NCI-H345 (cell line): ENCODE results near the gene FBXO9.

ENCODE experiments used
- DNase-seq: peaks from one replicate; lab custom pipeline; 2025; lab: John Stamatoyannopoulos, UW

Gene FBXO9

DNA sequence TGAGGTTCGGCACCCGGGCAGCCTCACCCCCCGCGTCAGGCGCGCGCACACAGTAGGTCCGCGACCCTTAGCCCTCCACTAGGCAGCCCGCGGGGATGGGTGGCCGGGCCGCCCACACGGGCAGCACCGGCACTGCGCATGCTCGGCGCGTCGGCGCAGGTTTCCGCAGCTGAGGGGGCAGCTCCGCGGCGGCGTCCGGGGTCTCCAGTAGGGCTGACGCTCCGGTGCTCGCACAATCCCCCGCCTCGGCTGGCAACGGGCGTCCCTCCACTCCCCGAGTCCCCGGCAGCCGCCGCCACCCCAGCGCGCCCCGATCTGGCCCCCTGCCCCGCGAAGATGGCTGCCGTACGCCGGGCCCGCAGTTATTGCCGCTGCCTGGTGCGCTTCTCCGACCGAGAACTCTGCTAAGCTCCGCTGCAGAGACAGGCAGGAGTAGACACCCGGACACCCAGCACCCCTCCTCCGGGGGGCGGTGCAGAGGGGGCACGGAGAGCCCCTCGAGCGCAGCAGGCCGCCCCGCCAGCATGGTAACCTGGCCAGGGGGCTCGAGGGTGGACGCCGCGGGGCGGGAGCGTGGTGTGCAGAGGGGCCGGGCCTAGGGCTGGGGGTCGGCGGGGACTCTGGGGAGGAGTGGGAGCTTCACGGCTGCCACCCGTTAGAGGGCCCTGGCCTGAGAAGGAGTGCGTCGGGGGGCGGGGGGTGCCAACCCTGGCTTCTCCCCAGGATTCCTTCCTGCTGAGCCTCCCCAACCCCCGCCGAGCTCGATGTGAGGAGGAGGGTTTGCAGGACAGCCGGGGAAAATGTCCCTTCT lies at the start of gene FBXO9:
Gene FBXO9 (plus strand): TSS at position 139 of the 811 bp plus-strand sequence. CDS start 386 bp downstream, at position 525.
- DNase-seq: peak; percentile 66

DNA sequence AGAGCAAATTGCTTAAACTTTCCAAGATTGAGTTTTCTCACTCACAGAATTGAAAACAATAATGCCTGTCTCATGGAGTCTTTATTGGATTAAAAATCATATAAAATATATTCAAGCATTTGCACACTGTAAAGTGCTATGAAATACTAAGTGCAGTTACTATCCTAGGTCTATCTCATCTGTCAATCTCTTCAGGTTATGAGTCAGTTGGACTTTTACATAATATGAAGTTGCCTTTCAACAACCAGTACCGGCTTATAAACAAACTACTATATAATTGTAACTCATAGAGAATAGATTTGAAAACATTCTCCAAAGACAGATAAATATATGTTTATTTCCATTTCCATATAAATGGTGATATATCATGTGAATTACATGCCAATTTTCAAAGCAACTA lies 49.7 kb upstream of the FBXO9 start:
- no peak for DNase-seq

DNA sequence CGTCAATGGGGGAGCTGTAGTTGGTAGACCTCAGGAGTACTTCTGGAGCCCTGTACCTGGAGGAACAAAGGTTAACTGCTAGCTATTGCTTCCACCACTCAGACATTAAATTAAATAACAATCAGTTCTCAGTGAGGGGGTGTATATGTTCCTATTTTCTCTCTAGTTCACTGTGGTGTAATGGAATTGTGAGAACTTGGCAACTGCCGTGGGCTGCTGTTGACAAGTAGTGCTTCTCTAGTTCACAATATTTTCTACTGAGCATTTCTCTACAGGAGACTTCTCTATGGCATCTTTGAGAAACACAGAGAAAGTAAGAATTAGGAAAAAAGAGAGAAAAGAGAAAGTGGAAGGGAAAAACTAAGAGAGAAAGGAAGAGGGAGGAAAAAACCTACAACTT lies 46.8 kb upstream of the FBXO9 start:
- DNase-seq: no peak

DNA sequence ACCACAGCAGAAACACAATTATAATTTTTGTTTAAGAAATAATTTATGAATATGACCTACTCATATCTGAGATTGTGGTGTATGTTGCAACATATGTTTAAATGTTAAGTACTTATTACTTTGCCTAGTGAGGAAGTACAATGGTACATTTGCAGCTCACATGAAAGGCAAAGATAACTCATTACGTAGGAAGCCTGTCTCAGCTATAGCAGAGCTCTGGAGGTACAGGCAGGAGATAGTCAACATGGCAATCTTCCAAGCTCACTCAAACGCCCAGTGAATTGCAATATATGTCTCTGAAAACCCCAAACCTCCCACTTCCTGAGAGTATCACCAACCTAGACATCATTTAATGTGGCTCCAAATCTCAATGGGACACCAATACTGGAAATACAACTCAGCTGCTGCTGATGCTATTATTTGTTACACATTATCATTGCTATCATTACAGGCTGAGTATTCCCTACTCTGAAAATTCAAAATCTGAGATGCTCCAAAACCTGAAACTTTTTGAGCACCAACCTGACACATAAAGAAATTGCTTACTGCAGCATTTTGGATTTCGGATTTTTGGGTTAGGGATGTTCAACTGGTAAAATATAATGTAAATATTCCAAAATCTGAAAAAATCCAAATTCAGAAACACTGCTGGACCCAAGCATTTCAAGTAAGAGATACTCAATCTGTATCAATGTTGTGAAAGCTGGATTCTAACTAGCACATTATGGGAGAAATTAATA lies 45.0 kb upstream of the FBXO9 start:
- no peak for DNase-seq

DNA sequence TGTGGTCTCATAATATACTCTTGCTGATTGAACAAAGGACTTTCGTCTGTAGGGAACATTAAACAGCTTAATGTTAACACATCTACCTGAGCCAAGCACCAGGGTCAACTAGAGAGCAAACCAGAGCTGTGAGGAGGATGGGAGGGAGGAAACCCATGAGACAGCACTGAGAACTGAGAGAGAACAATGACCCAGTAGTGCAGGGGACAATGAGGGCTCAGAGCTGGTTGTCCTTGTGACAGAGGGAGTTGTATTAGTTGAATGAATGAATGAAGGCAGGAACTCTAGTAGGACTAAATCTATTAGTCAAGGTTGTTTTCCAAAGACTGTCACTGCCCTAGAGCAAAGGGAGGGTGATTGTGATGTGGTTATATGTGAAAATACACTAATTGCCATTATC lies 41.9 kb upstream of the FBXO9 start:
- no peak for DNase-seq

DNA sequence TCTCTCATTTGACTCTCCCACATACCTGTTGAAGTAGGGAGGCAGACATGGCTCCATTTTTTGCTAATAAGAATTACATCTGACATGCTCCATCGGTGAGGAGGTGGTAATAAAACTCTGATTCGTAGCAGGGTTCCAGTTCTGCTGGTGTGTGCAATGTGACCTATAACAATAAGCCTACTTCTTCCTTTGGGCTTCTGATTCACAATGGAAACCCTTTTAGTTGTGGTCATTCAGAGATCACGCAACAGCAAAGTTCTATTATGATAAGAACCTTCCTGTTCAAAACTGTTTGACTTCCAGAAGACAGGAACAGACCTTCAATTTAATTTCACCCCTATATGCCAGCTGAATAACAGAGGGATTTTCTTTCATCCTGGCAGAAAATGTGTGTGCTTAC lies 38.7 kb upstream of the FBXO9 start:
- no peak for DNase-seq

DNA sequence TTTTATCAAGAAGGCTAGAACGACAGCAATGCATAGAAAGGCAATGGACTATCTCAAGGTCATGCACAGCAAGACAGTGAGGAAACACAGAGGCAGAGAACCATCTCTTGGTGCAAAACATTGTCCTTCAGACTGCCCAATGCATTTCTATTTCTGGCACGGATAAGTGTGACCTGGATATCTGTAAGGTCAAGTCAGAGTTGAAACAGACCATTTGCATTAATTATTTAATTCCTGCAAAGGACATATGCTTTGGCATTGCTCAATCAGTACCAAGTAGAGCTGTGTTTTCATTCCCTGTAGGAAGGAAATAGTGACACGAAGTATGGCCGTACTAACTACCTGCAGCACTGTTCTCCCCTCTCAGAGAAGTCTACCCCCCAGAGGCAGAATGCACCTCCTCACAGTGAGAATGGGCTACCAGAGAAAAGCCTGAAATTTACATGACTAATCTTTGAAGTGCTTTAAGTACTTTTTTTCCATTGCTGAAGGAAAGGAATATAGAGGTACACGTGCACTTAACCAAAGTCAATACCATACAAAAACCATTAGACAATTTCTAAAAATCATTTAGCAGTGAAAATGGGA lies 38.0 kb upstream of the FBXO9 start:
- DNase-seq: no peak

DNA sequence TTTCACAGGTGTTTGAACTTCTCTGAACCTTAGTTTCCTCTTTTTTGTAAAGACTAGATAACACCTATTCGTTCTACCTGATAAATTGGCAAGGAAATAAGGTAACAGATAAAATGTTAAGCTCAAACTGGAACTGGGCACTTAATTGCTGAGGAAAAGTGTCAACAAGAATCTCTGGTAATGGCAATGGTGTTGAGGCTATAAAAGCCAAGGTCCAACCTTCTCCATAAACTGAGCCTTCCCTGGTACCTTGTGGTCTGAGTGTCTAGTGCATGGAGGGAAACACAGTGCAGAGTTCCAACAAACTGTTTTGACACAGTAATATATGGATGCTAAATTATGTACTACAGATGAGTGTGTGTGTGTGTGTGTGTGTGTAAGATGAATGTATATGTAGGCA lies 36.7 kb upstream of the FBXO9 start:
- no peak for DNase-seq

DNA sequence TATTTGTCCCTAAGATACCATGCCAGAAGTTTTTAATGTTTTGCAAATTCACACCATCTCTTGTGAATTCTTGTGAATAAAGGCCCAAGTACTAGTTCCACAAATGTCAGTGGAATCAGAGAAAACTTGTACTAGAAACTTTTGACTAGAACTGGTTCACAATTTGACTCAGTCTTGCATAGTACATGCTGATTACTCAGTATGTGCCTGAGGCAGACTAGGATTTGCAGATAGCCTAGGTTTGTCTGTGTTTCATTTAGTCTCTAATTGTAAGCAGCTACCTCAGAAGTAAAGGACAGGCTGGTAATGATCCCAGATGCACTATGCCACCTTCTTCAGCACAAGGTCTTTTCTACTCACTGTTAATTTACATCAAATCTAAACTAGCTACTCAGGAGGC lies 35.9 kb upstream of the FBXO9 start:
- DNase-seq: no peak

DNA sequence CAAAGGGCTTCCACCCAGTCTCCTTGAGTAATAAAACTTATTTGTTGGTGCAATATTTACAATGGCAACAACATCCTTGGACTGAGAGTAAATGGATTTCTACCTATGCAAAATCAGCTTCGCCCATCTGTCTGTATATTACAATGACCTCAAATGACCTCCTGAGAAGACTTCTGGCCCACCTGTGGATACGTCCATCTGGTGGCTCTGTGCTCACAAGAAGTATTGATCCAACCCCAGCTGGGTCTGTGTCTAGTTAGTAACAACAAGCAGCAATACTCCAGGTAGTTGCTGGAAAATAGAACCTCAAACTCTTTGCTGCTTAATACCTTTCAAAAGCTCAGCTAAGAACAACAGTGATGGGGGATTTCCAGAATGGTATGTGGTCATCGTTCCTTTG lies 35.4 kb upstream of the FBXO9 start:
- no peak for DNase-seq

DNA sequence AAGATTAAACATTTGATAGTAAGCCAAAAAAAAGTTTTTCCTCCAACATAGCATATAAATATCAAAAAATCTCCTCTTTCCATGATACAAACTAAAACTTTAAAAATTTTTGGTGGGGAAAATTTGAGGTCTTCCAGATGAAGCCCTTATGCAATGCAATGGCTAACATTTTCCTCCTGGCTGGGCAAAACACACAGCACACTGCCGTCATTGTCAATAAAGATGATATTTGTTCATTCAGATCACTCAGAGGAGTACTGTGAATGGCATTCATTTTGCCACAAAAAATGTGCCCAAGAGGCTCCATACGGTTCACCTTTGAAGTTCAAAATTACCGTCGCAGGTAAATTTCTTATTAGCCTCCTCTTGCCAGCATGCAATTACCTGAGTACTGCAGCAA lies 33.9 kb upstream of the FBXO9 start:
- DNase-seq: no peak

DNA sequence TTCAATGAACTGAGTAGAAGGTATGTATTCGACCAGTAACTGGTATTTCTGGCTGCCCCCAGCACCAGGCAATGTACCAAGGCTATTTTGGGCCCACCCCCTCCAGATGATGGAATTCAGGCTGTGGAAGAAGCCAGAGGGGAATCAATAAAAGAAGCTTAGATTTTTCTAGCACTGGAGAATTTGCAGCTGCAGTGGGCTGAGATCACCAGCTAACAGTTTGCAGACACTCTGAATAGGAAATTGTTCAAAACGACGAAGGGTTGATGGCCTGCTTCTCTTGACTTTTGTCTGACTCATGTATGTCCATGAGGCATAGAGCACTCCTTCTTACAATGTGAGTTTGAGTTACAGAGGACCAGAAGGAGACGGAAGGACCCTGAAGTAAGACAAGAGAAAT lies 32.4 kb upstream of the FBXO9 start:
- no peak for DNase-seq

DNA sequence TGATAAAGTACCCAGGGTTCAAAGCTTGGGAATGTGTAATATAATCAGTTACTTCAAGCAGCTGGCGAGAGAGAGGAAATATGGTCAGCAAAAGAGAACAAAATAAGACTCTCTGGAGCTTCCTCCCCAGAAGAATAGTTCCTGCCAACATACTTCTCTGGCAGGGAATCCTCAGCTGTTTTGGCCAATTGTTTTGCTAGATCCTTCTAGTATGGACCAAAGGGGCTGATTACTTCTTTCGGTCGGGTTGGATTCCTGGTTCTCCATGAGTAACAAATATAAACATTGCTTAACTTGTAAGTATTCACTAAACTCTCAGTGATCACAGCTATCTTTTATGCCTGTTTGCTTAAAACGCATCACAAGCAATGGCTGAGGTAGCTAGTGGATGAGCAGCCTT lies 31.4 kb upstream of the FBXO9 start:
- no peak for DNase-seq

DNA sequence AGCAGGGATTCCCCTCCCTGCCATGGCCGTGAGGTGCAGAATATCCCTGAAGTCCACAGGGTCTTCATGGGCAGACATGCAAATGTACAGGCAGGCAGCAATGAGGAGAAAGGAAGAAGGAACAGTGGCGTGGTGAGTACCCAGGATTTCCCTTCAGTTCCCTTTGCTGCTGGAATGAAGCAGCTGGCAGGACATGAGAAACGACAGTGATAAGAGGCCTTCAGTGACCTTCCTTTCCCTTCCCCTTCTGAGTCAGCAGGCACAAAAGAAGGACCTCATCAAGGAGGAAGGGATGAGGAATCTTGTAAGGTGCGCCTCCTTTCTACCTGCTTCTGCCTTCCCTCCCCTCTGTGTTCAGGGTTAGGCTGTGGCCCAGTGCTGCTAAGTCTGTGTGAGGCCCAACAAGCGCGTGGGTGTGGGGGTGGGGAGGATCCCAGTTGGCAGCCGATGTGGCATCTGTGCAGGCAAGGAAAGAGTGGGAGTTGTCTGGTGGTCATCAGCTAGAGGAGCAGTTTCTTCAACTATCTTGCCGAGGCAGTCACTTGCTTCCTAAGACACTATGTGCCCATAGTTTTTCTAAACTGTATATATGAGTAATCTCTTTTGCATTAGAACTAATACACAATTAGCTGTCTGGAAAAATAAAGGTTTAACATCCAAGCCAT lies 29.5 kb upstream of the FBXO9 start:
- no peak for DNase-seq

DNA sequence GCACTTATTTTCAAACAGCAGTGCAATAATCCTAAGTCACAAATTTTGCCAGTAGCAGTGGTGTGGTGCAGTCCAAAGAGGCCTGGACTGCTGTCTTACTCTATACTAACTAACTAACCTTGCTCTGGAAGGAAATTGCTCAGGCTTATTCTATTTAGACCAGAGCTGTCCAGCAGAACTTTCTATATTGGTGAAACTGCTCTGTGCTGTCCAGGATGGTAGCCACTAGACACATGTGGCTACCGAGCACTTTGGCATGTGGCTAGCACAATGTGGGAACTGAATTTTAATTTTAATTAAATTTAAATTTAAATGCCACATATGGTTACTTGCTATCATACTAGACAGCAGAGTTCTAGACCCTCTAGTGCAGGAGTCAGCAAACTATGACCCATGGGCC lies 27.1 kb upstream of the FBXO9 start:
- no peak for DNase-seq

DNA sequence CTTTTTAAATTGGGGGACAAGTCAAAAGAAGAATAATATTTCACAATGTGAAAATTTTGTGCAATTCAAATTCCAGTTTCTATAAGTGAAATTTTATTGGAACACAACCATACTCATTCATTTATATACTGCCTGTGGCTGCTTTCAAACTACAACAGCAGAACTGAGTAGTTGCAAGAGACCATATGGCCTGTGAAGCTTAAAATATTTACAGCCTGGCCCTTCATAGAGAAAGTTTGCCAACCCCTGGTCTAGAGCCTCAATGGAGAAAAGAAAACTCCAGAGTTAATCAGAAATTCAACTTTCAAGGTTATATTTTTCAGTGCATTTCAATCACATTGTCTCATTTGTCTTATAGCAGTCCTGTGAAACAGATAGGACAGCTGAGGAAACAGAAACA lies 26.6 kb upstream of the FBXO9 start:
- no peak for DNase-seq

DNA sequence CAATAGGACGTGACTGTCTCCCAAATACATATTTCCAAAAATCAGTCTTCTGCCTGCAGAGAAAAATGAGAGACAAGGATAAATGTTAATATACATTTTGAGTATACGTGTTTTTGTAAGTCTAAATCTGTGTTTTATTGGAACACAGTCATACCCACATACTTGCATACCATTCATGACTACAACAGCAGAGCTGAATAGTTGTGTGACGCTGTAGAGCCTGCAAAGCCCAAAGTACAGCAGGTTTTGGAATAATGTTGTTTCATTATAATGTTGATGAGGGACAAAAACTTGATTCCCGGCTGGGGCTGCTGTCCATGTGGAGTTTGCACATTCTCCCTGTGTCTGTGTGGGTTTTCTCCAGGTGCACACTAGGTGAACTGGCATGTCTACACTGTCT lies 23.8 kb upstream of the FBXO9 start:
- no peak for DNase-seq

DNA sequence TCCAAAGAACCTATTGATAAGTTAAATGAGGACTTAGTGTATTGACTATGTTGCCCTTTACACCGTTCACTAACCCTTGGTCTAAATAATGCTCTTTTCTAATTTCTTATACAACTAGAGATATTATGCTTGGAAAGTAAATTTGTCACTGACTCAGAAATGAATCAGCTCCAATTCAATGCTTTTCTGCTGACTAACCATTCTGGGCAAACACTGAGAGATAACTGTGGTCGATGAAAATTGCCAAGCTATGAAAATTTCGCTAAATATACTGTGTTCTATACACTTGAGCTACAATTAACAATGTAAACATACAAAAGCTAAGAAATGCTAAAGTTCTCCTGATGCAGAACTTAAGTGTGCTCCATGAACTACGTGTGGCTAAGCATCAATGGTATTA lies 23.1 kb upstream of the FBXO9 start:
- DNase-seq: no peak

DNA sequence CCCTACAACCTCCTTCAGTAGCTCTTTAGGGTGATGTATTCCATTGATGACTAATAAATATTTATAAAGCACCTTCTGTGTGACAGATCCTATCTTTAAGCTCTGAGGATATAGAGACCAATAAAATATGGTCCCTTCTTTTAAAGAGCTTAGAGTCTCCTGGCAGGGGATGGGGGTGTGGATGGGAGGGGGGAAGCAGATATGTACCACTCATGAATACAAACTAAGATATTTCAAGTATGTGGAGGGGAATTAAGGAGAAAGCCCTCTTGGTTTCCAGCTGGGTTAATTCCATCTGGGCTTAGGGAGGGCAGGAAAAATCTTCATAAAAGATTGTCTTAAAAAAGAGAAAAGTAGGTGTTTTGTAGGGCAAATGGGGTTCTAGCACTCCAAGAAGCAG lies 21.6 kb upstream of the FBXO9 start:
- no peak for DNase-seq

DNA sequence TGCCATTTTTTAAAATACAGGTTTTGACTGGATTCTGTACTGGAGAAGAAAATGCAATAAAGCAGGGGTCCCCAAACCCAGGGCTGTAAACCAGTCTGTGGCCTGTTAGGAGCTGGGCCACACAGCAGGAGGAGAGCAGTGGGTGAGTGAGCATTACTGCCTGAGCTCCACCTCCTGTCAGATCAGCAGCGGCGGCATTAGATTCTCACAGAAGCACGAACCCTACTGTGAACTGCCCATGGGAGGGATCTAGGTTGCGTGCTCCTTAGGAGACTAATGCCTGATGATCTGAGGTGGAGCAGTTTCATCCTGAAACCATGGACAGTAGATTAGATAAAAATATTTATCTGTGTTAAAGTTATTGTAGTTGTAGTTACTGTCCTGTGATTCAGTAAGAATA lies 21.1 kb upstream of the FBXO9 start:
- no peak for DNase-seq

DNA sequence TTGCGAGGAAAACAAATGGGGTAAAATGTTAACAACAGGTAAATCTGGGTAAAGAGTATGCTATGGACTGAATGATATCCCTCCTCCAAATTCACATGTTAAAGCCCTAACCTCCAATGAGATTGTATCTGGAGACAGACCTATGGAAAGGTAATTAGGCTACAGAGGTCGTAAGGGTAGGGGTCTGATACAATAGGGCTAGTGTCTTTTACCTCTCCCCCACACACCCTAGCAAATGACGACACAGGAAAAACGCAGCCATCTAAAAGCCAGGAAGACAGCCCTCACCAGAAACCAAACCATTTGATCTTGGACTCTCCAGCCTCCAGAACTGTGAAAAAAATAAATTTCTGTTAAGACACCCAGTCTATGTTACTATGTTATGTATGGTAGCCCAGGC lies 20.6 kb upstream of the FBXO9 start:
- DNase-seq: no peak

DNA sequence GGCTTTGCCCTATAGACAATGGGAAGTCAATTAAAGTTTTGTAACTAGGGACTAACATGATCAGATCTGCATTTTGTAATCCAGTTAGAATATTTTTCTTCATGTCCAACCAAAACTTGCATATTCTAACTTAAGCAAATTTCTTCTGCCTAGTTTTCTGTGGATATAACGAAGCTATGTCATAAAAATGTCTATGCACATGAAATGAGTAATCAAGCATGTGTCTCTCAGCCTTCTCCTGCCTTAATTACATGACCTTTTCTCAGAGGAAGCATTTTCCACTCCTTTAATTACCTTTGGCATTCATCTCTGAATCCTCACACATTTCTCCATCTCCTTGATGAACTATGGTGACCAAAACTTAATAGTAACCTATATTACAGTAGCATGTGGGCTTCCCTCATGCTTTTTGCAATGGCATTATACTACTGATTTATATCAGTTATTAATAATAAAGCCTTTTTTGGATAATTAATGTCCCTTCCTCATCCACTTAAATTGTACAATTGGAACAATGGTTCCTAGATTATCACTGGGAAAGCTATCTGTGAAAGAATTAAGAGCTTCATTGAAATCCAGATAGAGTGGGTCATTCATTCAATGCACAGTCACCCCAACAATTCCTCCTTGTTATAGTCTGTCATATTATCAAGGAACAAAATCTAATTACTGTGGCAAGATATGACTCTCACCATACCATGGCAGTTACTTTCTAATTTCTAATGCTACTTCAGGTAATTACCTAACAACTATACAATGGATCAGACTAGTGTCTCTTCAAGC lies 19.1 kb upstream of the FBXO9 start:
- no peak for DNase-seq
